A549 (cell line): ENCODE results near the gene SMARCD3. TPM values are rescaled to one million over a fixed set of nuclear protein-coding genes. Genes with fewer than 3 reads are reported as not detected.

Experiments used
- ATAC-seq, 2 experiments: fragments of 200-7000 bp in 1 of 2; fragments of >200 bp in 1 of 2; cut with Nextera tagmentation in 1 of 2; cut with Tn5 transposase in 1 of 2; 3 replicates each; pipeline versions ENCODE4 v1.8.0 to v1.9.1; 2018 to 2020; ENCODE audit warnings: mild to moderate bottlenecking in 1 of 2, moderate library complexity in 1 of 2
- CTCF ChIA-PET: fragments of 300-600 bp; sonication (Branson Sonifier 250); formaldehyde crosslinking; extraction: SDS; loops from one replicate; lab custom pipeline; 2021; ENCODE audit warnings: antibody characterized with exemption, inconsistent platforms; lab: Yijun Ruan, JAX
- POLR2A ChIA-PET: fragments of 350-600 bp; formaldehyde crosslinking; extraction: SDS; loops from one replicate; lab custom pipeline; 2021; ENCODE audit warnings: antibody characterized with exemption, inconsistent platforms; lab: Yijun Ruan, JAX
- DNase-seq, 2 experiments: peaks; one replicate each; pipeline versions ENCODE4 v3.0.0 to v3.0.0-alpha.2; 2011 to 2016; ENCODE audit warnings: low read depth in 1 of 2, low spot score in 1 of 2
- FAIRE-seq: peaks from 2 replicates; lab custom pipeline; 2011; peaks lifted over from hg19 to GRCh38; lab: Jason Lieb, UNC
- H3K27ac ChIP-seq, 2 experiments: fragments of >200 bp; sonication (Bioruptor Twin); formaldehyde crosslinking; 3 replicates each; pipeline ENCODE4 v1.5.1; 2016 to 2017
- H3K4me1 ChIP-seq: fragments of >200 bp; sonication (Bioruptor Twin); formaldehyde crosslinking; 3 replicates; pipeline ENCODE4 v1.6.1; 2016
- H3K4me2 ChIP-seq: fragments of >200 bp; sonication (Bioruptor Twin); formaldehyde crosslinking; 3 replicates; pipeline ENCODE4 v1.6.1; 2016
- H3K4me3 ChIP-seq: fragments of >200 bp; sonication (Bioruptor Twin); formaldehyde crosslinking; 3 replicates; pipeline ENCODE4 v1.5.1; 2016
- H3K9me3 ChIP-seq: fragments of >200 bp; sonication (Bioruptor Twin); formaldehyde crosslinking; 3 replicates; pipeline ENCODE4 v1.6.1; 2016
- BCL3 ChIP-seq: fragments of >200 bp; sonication (Bioruptor Twin); formaldehyde crosslinking; IDR thresholded peaks from 3 replicates; pipeline ENCODE4 v1.6.1; 2016
- CBX2 ChIP-seq: fragments of 200-600 bp; sonication (generic); IDR thresholded peaks from 2 replicates; pipeline ENCODE4 v1.6.1; 2016; ENCODE audit warnings: low read depth, mild to moderate bottlenecking, borderline replicate concordance
- CTCF ChIP-seq: fragments of >200 bp; sonication (Bioruptor Twin); formaldehyde crosslinking; IDR thresholded peaks from 3 replicates; pipeline ENCODE4 v1.5.1; 2016
- E2F6 ChIP-seq: IDR thresholded peaks from 2 replicates; pipeline ENCODE4 v1.6.1; 2012; ENCODE audit warnings: low read depth, borderline replicate concordance
- EHF ChIP-seq: fragments of 250-450 bp; sonication (Bioruptor Pico); IDR thresholded peaks from 2 replicates; pipeline ENCODE4 v1.5.0; 2020; ENCODE audit warnings: mild to moderate bottlenecking
- ESRRA ChIP-seq: fragments of 150-350 bp; IDR thresholded peaks from 2 replicates; pipeline ENCODE4 v1.6.1; 2014; ENCODE audit warnings: mild to moderate bottlenecking, low read length, borderline replicate concordance
- FOXS1 ChIP-seq: fragments of 250-450 bp; sonication (Bioruptor Pico); IDR thresholded peaks from 2 replicates; pipeline ENCODE4 v1.5.0; 2020; ENCODE audit warnings: mild to moderate bottlenecking, moderate library complexity
- HES2 ChIP-seq: fragments of >200 bp; sonication (Bioruptor Twin); formaldehyde crosslinking; IDR thresholded peaks from 2 replicates; pipeline ENCODE4 v1.6.1; 2016
- JUNB ChIP-seq: fragments of >200 bp; sonication (Bioruptor Twin); formaldehyde crosslinking; IDR thresholded peaks from 2 replicates; pipeline ENCODE4 v1.6.1; 2016
- MAX ChIP-seq: IDR thresholded peaks from 2 replicates; pipeline ENCODE4 v1.6.1; 2012
- MYC ChIP-seq: IDR thresholded peaks from 2 replicates; pipeline ENCODE4 v1.6.1; 2012; ENCODE audit warnings: mild to moderate bottlenecking, inconsistent platforms, low read length, improper control_type of control experiment, borderline replicate concordance
- NPAS2 ChIP-seq: fragments of 250-450 bp; sonication (Bioruptor Pico); IDR thresholded peaks from 2 replicates; pipeline ENCODE4 v1.8.0; 2022; ENCODE audit warnings: mild to moderate bottlenecking, moderate library complexity, borderline replicate concordance
- POLR2AphosphoS2 ChIP-seq: conservative IDR thresholded peaks from 2 replicates; pipeline ENCODE4 v1.6.1; 2012; ENCODE audit warnings: low read length, improper control_type of control experiment, inconsistent platforms
- RAD21 ChIP-seq, 2 experiments: fragments of >200 bp in 1 of 2; sonication (Bioruptor Twin) in 1 of 2; formaldehyde crosslinking in 1 of 2; IDR thresholded peaks in 1 of 2; conservative IDR thresholded peaks in 1 of 2; 2 replicates in 1 of 2; 3 replicates in 1 of 2; pipeline ENCODE4 v1.6.1; 2012 to 2018; ENCODE audit warnings: inconsistent platforms in 1 of 2
- RARB ChIP-seq: fragments of 250-450 bp; sonication (Bioruptor Pico); IDR thresholded peaks from 2 replicates; pipeline ENCODE4 v1.8.0; 2021; ENCODE audit warnings: mild to moderate bottlenecking, moderate library complexity
- SREBF2 ChIP-seq: fragments of 450-650 bp; IDR thresholded peaks from 2 replicates; pipeline ENCODE4 v1.6.1; 2014; ENCODE audit warnings: mild to moderate bottlenecking, moderate library complexity
- TFCP2L1 ChIP-seq: fragments of 250-450 bp; sonication (Bioruptor Pico); IDR thresholded peaks from 2 replicates; pipeline ENCODE4 v1.5.0; 2021; ENCODE audit warnings: mild to moderate bottlenecking
- ZC3H11A ChIP-seq: fragments of 450-650 bp; IDR thresholded peaks from 2 replicates; pipeline ENCODE4 v1.6.1; 2014; ENCODE audit warnings: antibody characterized with exemption, mild to moderate bottlenecking
- ZFP36 ChIP-seq: fragments of 450-650 bp; IDR thresholded peaks from 2 replicates; pipeline ENCODE4 v1.6.1; 2014; ENCODE audit warnings: borderline replicate concordance; ENCODE audit not compliant: partially characterized antibody
- ZSCAN20 ChIP-seq: fragments of 250-450 bp; sonication (Bioruptor Pico); IDR thresholded peaks from 2 replicates; pipeline ENCODE4 v1.8.0; 2022; ENCODE audit warnings: mild to moderate bottlenecking, moderate library complexity
- WGBS: methylation state at CpG from one replicate; pipeline ENCODE4 v1.1.6; 2017; ENCODE audit errors: missing lambda C conversion rate; 5-methylcytosine and 5-hydroxymethylcytosine counted together
- polyA plus RNA-seq, 4 experiments: library from polyadenylated mRNA; depleted of rRNA in 3 of 4; stranded (reverse); fragments of >200 nt; fragmentation: RNase III in 1 of 4; extraction: RNeasy Plus Mini Kit Qiagen cat#74134 plus additional on column Dnase treatment in 1 of 4; gene quantifications; 2 replicates in 3 of 4; 3 replicates in 1 of 4; pipeline ENCODE4 v1.2.3, GENCODE V29; 2011 to 2017
- TF ChIP-seq, protein P1 (sequence below): fragments of 450-650 bp; IDR thresholded peaks from 2 replicates; pipeline ENCODE4 v1.6.1; 2014; ENCODE audit warnings: antibody characterized with exemption

Gene SMARCD3
- polyA plus RNA-seq, 2 of the 4 experiments (the other 2 are of a cell fraction) = 11.6 to 12.5 TPM

DNA sequence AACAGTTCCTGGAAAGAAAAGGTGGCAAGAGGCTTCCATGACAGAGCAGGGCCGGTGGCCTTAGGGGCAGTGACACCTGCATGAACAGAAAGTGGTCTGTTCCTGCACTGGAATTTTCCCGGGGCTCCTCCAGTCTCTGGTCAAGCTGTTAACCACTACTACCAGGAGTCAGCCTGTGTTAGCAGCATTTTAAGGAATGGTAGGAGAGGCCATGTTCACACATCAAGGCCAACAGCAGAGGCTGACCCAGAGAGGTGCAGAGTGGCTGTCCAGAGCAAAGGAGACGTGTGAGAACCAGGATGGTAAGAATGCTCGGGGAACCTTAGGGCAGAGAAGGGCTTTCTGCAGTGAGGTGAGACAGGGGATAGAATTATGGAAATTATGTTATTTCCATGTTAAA, 46.7 kb downstream of the SMARCD3 start (continued):
- TF ChIP-seq MAX = no peak

DNA sequence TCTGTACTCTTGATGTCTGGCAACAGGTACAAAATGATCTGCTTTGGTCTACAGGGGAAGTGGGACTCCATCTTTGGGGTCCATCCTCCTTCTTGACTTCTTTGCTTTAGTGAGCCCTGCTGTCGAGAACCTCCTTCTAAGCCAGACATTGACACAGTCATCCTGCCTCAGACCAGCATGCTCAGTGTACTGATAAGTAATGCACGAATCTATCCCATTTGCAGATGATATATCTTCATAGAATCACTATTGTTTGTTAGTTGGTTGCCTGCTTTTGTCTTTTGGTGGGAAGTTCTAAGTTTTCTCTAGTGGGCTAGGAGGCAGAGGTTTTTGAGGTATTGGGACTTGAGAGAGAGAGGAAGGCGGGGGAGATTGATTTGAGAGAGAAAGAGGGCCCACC, 47.1 kb downstream of the SMARCD3 start:
- 23% methylated on average over 3 of the region's 3 CpGs for WGBS
- Histone ChIP-seq H3K9me3 (no peaks in the 10 kb centered on the region), H3K4me1 (no peaks in the 10 kb centered on the region), H3K4me3 (no peak overlapping the region), H3K4me2 (no peak overlapping the region), H3K27ac (no peak overlapping the region)
- FAIRE-seq = no peak
- no peak for DNase-seq
- no peak for ATAC-seq
- CTCF ChIA-PET = no interaction called here
- TF ChIP-seq JUNB = no peak
- POLR2A ChIA-PET = no interaction called here

- CTCF ChIA-PET = interaction anchor here (1.5 to 2.4 kb wide), 2 partner anchors 45 to 75 kb away, joined by 6 to 7 read pairs; no protein-coding TSS in a partner anchor
These were observed 49.3 kb downstream of the SMARCD3 start for GRCh38 chr7:151198945-151199848.

More at GRCh38 chr7:151198945-151199848, 49.3 kb downstream of the SMARCD3 start:
- H3K4me2 ChIP-seq = no peak overlapping the region
- no peak overlapping the region for H3K4me3 ChIP-seq
- no peaks in the 10 kb centered on the region for H3K4me1 ChIP-seq
- H3K9me3 ChIP-seq = no peaks in the 10 kb centered on the region
- H3K27ac ChIP-seq = no peak overlapping the region
- DNase-seq (no peak), FAIRE-seq (no peak), ATAC-seq (no peak)
- POLR2A ChIA-PET = no interaction called here
- 56% methylated on average over 28 of the region's 30 CpGs for WGBS
- TF ChIP-seq SREBF2 (no peak), CBX2 (no peak), TFCP2L1 (no peak), EHF (CRISPR knock-in tag) (no peak), POLR2AphosphoS2 (no peak), E2F6 (no peak), ESRRA (no peak), MAX (no peak), BCL3 (no peak), HES2 (no peak), ZFP36 (no peak), MYC (no peak), RAD21 (conservative IDR thresholded peaks at IDR 0.05 in 1 of 2, IDR thresholded peaks at IDR 0.05 in 1 of 2) (no peak), ZC3H11A (no peak), CTCF (no peak), ZSCAN20 (CRISPR knock-in tag) (no peak), NPAS2 (CRISPR knock-in tag) (no peak), RARB (CRISPR knock-in tag) (no peak), FOXS1 (CRISPR knock-in tag) (no peak)
- TF ChIP-seq, protein P1, sequence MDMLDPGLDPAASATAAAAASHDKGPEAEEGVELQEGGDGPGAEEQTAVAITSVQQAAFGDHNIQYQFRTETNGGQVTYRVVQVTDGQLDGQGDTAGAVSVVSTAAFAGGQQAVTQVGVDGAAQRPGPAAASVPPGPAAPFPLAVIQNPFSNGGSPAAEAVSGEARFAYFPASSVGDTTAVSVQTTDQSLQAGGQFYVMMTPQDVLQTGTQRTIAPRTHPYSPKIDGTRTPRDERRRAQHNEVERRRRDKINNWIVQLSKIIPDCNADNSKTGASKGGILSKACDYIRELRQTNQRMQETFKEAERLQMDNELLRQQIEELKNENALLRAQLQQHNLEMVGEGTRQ = no peak
